ENCODE measurements around the gene MAPK8.

The MAPK8 gene

DNA sequence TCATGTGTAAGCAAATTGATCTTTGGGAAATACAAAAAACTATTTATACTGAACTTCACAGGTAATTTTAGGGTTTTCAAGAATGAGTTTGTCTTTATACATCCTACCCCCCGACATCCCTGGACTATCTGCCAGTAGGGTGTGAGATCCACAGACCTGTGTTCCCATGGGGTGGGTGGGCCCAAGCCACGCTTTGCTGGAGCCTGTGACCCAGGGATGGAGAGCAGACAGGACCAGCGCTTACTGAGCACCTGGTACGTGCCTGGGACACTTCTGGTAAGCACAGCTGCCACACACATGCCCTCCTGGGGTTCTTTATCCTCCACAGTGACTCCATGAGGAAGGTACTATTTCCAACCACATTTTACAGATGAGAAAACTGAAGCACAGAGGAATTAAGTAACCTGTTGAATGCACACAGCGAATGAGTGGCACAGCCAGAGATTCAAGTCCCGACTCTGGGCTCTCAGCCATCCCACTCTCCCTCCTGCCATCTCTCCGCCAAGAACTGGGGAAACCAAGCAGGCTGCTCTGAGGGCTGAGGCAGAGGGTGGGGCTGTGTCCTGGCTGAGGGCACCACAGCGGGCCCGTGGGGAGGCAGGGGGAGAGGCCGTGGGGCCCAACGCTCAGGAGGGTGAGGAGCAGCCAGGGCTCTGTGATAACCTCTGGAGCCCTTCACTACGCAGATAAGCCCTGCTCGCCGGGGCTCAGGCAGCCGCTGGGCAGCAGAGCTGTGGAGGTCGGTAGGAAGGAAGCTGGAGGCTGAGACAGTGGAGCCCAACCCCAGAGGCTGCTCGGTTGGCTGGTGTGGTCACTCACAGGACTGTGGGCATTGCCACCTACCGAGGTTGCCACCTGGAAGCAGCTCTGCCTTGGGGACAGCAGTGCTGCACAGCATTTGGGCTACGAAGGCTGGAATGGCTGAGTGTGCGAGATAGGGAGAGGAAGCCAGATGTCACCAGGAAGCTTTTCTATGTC is 174.2 kb downstream of the MAPK8 start:
- no peak for DNase-seq

- no peak for DNase-seq
These were observed 174.9 kb downstream of the MAPK8 start for GRCh38 chr10:48481385-48481784.

DNA sequence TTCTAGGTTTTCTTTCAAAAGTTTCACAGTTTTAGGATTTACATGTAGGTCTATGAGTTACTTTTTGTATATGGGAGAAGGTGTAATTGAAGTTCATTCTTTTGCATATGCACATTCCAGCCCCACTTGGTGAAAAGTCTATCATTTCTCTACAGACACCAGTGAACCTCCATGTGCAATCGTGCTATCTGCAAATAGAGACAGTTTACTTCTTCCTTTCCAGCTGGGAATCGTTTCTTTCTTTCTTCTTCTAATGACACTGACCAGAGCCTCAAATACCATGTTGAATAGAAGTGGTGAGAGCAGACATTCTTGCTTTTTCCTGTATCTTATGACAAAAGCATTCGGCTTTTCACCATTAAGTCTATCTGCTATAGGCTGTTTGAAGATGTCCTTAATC is 175.7 kb downstream of the MAPK8 start:
- DNase-seq = no peak

DNA sequence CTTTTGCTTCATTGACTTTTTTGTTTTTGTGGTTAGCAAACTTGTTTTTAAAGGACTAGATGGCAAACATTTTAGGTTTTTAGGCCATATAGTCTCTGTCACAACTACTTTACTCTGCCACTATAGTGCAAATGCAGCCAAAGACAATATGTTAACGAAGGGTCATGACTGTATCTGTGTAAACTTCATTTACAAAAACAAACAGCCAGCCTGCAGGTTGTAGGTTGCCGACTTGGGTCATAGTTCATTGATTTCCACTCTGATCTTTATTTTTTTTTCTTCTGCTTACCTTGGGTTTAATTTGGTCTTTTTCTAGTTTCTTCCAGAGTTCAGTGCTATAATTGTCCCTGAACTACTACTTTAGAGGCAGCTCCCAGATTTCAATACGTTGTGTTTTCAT is 178.4 kb downstream of the MAPK8 start:
- DNase-seq = no peak

DNA sequence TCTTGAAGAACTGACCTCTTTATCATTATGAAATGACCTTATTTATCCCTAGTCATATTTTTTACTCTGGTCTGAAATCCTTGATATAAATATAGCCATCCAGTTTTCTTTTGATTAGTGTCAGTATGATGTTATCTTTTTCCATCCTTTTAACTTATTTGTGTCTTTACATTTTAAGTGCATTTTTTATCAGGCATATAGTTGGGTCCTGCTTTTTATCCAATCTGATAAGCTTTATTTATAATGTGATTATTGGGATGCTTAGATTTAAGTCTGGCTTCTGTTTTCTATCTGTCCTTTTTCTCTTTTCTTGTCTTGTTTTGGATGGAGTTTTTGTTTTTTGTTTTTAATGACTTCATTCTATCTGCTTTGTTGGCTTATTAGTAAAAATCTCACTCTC is 179.2 kb downstream of the MAPK8 start:
- no peak for DNase-seq

DNA sequence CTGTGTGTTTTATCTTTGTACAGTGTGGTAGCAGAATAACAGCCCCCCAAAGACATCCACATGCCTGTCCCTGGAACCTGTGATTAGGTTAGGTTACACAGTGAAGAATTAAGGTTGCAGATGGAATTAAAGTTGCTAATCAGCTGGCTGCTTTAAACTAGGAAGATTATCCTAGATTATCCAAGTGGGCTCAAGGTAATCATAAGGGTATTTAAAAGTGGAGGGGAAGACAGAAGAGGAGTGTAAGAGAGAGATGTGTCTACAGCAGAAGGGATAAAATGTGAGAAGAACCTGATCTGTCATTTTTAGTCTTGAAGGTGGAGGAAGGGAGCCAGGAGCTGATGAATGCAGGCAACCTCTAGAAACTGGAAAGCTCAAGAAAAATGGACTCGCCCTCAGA is 180.8 kb downstream of the MAPK8 start:
- no peak for DNase-seq
